GM23248 (cell line): ENCODE measurements around the gene TRIP12. TPM values are rescaled to one million over a fixed set of nuclear protein-coding genes. Genes with fewer than 3 reads are reported as not detected.
"Not testable (repeated sequence)": the region's sequence is repeated elsewhere in the genome, so short reads cannot be mapped to it uniquely, and the experiment has no call there.

Experiments used
- DNase-seq: peaks from one replicate; pipeline ENCODE4 v3.0.0-alpha.2; 2015
- H2AFZ ChIP-seq: fragments of 200-600 bp; sonication (generic); 2 replicates; pipeline ENCODE4 v1.6.1; 2016; ENCODE audit warnings: antibody characterized with exemption
- H3F3A ChIP-seq: fragments of 200-600 bp; sonication (generic); 2 replicates; pipeline ENCODE4 v1.6.1; 2016; ENCODE audit warnings: mild to moderate bottlenecking, antibody characterized with exemption, mixed run types; ENCODE audit not compliant: insufficient read depth
- H3K27ac ChIP-seq: fragments of 200-600 bp; sonication (generic); 2 replicates; pipeline ENCODE4 v1.5.1; 2016; ENCODE audit warnings: mild to moderate bottlenecking
- H3K27me3 ChIP-seq: fragments of 200-600 bp; sonication (generic); replicated peaks from 2 replicates; pipeline ENCODE4 v1.6.1; 2016; ENCODE audit warnings: mild to moderate bottlenecking; ENCODE audit not compliant: insufficient read depth
- H3K36me3 ChIP-seq: fragments of 200-600 bp; sonication (generic); 2 replicates; pipeline ENCODE4 v1.6.1; 2016; ENCODE audit warnings: low read depth, mild to moderate bottlenecking
- H3K4me1 ChIP-seq: fragments of 200-600 bp; sonication (generic); 2 replicates; pipeline ENCODE4 v1.6.1; 2016; ENCODE audit warnings: mild to moderate bottlenecking; ENCODE audit not compliant: insufficient read depth
- H3K4me2 ChIP-seq: fragments of 200-600 bp; sonication (generic); one replicate; pipeline ENCODE4 v1.6.1; 2016; ENCODE audit warnings: mild to moderate bottlenecking; ENCODE audit not compliant: unreplicated experiment
- H3K4me3 ChIP-seq: fragments of 200-600 bp; sonication (generic); 2 replicates; pipeline ENCODE4 v1.5.1; 2016; ENCODE audit warnings: mild to moderate bottlenecking
- H3K79me2 ChIP-seq: fragments of 200-600 bp; sonication (generic); 2 replicates; pipeline ENCODE4 v1.6.1; 2016; ENCODE audit warnings: mild to moderate bottlenecking; ENCODE audit not compliant: insufficient read depth
- H3K9ac ChIP-seq: fragments of 200-600 bp; sonication (generic); 2 replicates; pipeline ENCODE4 v1.6.1; 2016; ENCODE audit warnings: mild to moderate bottlenecking
- H3K9me2 ChIP-seq: fragments of 200-600 bp; sonication (generic); 2 replicates; pipeline ENCODE4 v1.6.1; 2016; ENCODE audit warnings: mixed run types, mild to moderate bottlenecking, moderate library complexity; ENCODE audit not compliant: insufficient read depth
- H3K9me3 ChIP-seq: fragments of 200-600 bp; sonication (generic); one replicate; pipeline ENCODE4 v1.6.1; 2017; ENCODE audit warnings: low read depth
- H4K20me1 ChIP-seq: fragments of 200-600 bp; sonication (generic); 2 replicates; pipeline ENCODE4 v1.6.0; 2016; ENCODE audit not compliant: insufficient read depth
- EZH2 ChIP-seq: fragments of 200-600 bp; sonication (generic); IDR thresholded peaks from 2 replicates; pipeline ENCODE4 v1.6.1; 2018; ENCODE audit warnings: antibody characterized with exemption, mild to moderate bottlenecking; ENCODE audit not compliant: insufficient read depth, poor library complexity, severe bottlenecking
- EZH2phosphoT487 ChIP-seq: fragments of 200-600 bp; sonication (generic); IDR thresholded peaks from 2 replicates; pipeline ENCODE4 v1.6.1; 2018; ENCODE audit warnings: antibody characterized with exemption, moderate library complexity, mild to moderate bottlenecking, low read depth; ENCODE audit not compliant: insufficient read depth
- WGBS, 2 experiments: methylation state at CpG; one replicate each; pipeline ENCODE4 v1.1.6; 2015 to 2017; ENCODE audit warnings: low lambda C conversion rate in 2 of 2, low coverage in 1 of 2; ENCODE audit errors: missing lambda C conversion rate in 2 of 2; 5-methylcytosine and 5-hydroxymethylcytosine counted together
- in situ Hi-C: fragments of 300-500 bp; cut with MboI; formaldehyde crosslinking; loops from 2 replicates; pipeline ENCODE4 v1.15.0; 2020
- polyA plus RNA-seq: library from polyadenylated mRNA; unstranded; fragments of >200 nt; fragmentation: Nextera tagmentation; extraction: Ambion mirVana; gene quantifications from 2 replicates; pipeline ENCODE4 v1.2.1, GENCODE V29; 2016
- total RNA-seq: library from RNA; depleted of rRNA; stranded (reverse); fragments of >200 nt; shearing (Covaris generic); gene quantifications from 2 replicates; pipeline ENCODE4 v1.2.3, GENCODE V29; 2014

TRIP12 gene
- total and polyA plus RNA-seq, 2 experiments from 2014 or later, result 52.2 to 124 TPM

DNA sequence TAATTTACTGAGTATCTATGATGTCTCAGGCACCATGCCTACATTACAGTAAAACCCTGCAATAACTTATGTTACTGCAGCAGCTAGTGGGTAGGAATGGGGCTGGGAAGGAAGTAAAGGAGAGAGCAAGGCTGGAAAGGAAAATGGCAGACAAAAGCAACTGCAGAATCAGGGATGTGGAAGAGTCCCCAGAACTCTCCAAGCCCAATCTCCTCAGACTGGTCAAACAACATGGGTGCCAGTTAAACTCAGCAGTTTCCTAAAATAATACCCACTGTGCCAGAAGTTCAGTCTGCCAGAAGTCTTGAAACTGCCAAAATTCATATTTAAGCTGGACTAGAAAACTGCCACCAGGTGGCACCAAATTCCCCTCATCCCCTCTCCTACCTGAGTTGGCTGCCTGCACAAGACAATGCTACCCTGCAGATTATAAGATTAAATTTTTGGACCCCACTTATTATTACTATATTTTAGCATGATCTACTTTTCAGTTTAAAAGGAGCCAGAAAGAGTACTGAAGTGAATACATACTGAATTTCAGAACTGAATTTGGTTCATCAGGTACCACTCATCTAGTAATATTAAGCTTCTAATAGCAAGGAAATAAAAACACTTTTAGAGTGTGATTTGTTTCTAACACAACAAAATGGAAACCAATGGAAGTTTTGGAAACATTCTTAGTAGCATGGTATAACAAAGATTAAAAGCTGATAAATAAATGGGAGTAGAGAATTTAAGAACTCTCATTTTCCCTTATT lies 120.6 kb downstream of the TRIP12 start:
- Histone ChIP-seq H3K4me2 (no peak overlapping the region), H3K9me3 (no peaks in the 10 kb centered on the region), H3K4me3 (no peak overlapping the region), H3K9ac (no peak overlapping the region), H2AFZ (no peak overlapping the region), H3K9me2 (no peaks in the 10 kb centered on the region), H3K79me2 (peaks cover 31% of the 10 kb centered on the region), H3K27me3 (no peaks in the 10 kb centered on the region), H3F3A (peaks cover 18% of the 10 kb centered on the region), H3K27ac (no peak overlapping the region), H3K36me3 (peaks cover 71% of the 10 kb centered on the region), H4K20me1 (no peaks in the 10 kb centered on the region), H3K4me1 (no peaks in the 10 kb centered on the region)
- TF ChIP-seq EZH2phosphoT487 (no peak), EZH2 (no peak)
- peak; percentile 69 for DNase-seq
- in situ Hi-C loops, result no loop called here

DNA sequence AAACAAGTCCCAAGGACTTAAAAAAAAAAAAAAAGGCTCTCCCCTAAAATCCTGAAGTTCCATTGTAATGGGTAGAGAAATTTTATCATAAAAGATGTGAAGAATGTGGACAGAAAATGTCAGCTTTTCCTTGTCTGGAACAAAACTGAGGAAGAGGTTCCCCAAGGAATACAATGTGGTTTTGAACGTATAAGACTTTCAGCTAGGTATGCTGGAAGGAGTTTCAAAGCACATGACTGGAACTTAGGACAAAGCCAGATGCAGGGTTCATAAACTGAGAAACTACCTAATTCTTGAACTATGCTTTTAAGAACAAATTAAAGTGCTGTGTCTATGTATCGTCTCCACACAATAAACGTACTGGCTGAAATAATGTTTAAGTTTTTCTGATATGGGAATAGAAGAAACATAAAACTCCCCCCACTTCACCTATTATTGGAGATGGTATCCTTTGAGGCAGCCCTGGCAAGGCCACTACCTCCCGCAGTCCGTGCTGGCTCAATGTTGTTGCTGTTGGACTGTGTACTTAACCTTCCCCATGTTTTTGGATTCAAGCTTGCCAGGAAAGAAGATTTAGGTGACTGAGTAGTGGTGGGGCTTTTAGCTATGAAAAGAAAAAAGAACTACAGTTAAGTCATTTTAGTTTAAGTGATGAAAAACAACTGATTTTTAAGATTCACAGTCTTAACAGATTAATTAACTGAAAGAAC lies 123.2 kb downstream of the TRIP12 start:
- Histone ChIP-seq H3K27ac (no peak overlapping the region), H3K4me3 (no peak overlapping the region), H3K9ac (no peak overlapping the region), H3K27me3 (no peaks in the 10 kb centered on the region), H3F3A (peaks cover 18% of the 10 kb centered on the region), H3K4me1 (no peaks in the 10 kb centered on the region), H3K4me2 (no peak overlapping the region), H2AFZ (no peak overlapping the region), H4K20me1 (no peaks in the 10 kb centered on the region), H3K79me2 (peaks cover 27% of the 10 kb centered on the region; the same call in 1 of the 2 replicates), H3K9me3 (no peaks in the 10 kb centered on the region), H3K9me2 (no peaks in the 10 kb centered on the region), H3K36me3 (peaks cover 72% of the 10 kb centered on the region)
- TF ChIP-seq EZH2, result no peak
- no peak for TF ChIP-seq EZH2phosphoT487
- in situ Hi-C loops, result no loop called here
- no peak for DNase-seq
- 83 to 88% methylated on average over 5 of the region's 5 CpGs for WGBS, 2 experiments

DNA sequence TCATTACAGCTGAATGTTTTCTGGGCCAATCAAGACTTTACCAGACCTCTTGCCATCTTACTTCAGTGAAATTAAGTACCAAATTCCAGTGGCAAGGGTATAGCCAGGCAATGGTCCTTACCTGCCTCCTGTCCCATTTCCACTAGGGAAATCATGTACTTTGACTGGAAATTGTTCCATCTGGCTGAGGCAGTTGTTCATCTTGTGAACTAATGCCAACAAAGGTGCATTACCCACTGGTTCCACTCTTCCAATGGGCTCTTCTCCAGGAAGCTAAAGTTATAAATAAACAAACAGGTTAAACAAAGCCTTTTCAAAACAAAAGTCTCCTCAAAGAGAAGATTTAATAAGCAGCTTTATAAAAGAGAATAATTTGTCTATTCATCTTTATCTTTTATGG lies 126.8 kb downstream of the TRIP12 start:
- no peaks in the 10 kb centered on the region for H3K4me1 ChIP-seq
- H3K9me2 ChIP-seq, result no peaks in the 10 kb centered on the region
- DNase-seq, result no peak
- H3K9ac ChIP-seq, result no peak overlapping the region
- H3K4me2 ChIP-seq, result no peak overlapping the region
- H2AFZ ChIP-seq, result no peak overlapping the region
- TF ChIP-seq EZH2phosphoT487 (no peak), EZH2 (no peak)
- H4K20me1 ChIP-seq, result no peaks in the 10 kb centered on the region
- no peaks in the 10 kb centered on the region for H3K27me3 ChIP-seq
- H3K79me2 ChIP-seq, result peaks cover 7% of the 10 kb centered on the region; the same call in 1 of the 2 replicates
- no peak overlapping the region for H3K4me3 ChIP-seq
- peaks cover 84% of the 10 kb centered on the region for H3K36me3 ChIP-seq
- no peak overlapping the region for H3K27ac ChIP-seq
- H3F3A ChIP-seq, result 0 out of 2 replicates have a peak, but pooled peaks cover 8% of the 10 kb centered on the region
- in situ Hi-C loops, result no loop called here
- H3K9me3 ChIP-seq, result no peaks in the 10 kb centered on the region

DNA sequence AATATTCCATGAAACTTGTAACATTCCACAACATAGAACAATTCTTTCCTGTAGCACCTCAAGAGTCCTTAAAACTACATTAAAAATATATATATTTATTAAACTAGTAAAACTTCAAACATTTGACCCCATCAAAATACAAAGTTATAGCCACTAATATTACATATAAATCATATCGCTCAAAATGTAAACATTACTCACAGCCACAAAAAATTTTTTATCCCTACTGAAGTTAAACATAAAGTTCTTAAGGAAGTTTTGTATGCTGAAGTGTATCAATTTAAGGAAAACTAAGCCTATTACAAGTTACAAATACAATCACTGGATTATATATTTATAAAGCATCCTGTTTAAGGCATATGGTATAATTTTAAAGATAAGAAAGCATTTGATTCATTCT lies 127.2 kb downstream of the TRIP12 start:
- H3K4me1 ChIP-seq, result no peaks in the 10 kb centered on the region
- H3K4me2 ChIP-seq, result no peak overlapping the region
- H3F3A ChIP-seq, result 0 out of 2 replicates have a peak, but pooled peaks cover 8% of the 10 kb centered on the region
- in situ Hi-C loops, result no loop called here
- no peaks in the 10 kb centered on the region for H4K20me1 ChIP-seq
- TF ChIP-seq EZH2 (no peak), EZH2phosphoT487 (no peak)
- no peaks in the 10 kb centered on the region for H3K9me3 ChIP-seq
- no peak overlapping the region for H3K9ac ChIP-seq
- WGBS, 2 experiments, result 88 to 91% methylated on average over 1 of the region's 1 CpG
- no peak overlapping the region for H2AFZ ChIP-seq
- no peak overlapping the region for H3K4me3 ChIP-seq
- 0 out of 2 replicates have a peak, but pooled peaks cover 3% of the 10 kb centered on the region for H3K79me2 ChIP-seq
- peaks cover 88% of the 10 kb centered on the region for H3K36me3 ChIP-seq
- no peaks in the 10 kb centered on the region for H3K9me2 ChIP-seq
- no peaks in the 10 kb centered on the region for H3K27me3 ChIP-seq
- no peak overlapping the region for H3K27ac ChIP-seq
- DNase-seq, result no peak

DNA sequence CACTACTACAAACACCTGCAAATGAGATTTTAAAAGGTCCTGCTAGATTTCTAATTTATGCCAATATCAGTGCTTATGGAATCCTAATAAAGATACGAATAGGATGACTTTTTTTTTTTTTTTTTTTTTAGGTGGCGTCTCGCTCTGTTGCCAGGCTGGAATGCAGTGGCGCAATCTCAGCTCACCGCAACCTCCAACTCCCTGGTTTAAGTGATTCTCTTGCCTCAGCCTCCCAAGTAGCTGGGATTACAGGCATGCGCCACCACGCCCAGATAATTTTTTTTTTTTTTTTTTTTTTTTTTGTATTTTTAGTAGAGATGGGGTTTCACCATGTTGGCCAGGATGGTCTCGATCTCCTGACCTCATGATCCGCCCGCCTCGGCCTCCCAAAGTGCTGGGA lies 135.5 kb downstream of the TRIP12 start:
- peaks cover 61% of the 10 kb centered on the region for H3K36me3 ChIP-seq
- H3K79me2 ChIP-seq, result peaks cover 21% of the 10 kb centered on the region; the same call in 1 of the 2 replicates
- in situ Hi-C loops, H3K27ac ChIP-seq, H4K20me1 ChIP-seq, H3K4me2 ChIP-seq, DNase-seq, H3K4me3 ChIP-seq, H3K27me3 ChIP-seq, H3K9me3 ChIP-seq, H3K9me2 ChIP-seq, H2AFZ ChIP-seq, H3K9ac ChIP-seq: not testable (repeated sequence)
- peaks cover 44% of the 10 kb centered on the region for H3F3A ChIP-seq
- WGBS, 2 experiments, result 96 to 98% methylated on average over 10 to 11 of the region's 11 CpGs
- peaks cover 12% of the 10 kb centered on the region for H3K4me1 ChIP-seq
